GM19239 (cell line): Measurements from ENCODE around the gene SPOP.
"Not testable (repeated sequence)": the region's sequence is repeated elsewhere in the genome, so short reads cannot be mapped to it uniquely, and the experiment has no call there.

Source experiments
- DNase-seq: peaks from one replicate; pipeline ENCODE4 v3.0.0; 2011; ENCODE audit warnings: low spot score; ENCODE audit not compliant: insufficient read length
- FAIRE-seq: peaks from 2 replicates; lab custom pipeline; 2011; peaks lifted over from hg19 to GRCh38; lab: Jason Lieb, UNC

SPOP gene

GRCh38 chr17:49677933-49678847 lies at the start of gene SPOP:
Gene SPOP (minus strand): TSS chr17:49678097. CDS start chr17:49622810, 55,287 bp downstream.
- peak; percentile 82 for DNase-seq
- peak; percentile 97 for FAIRE-seq

GRCh38 chr17:49727380-49727779 lies 49.5 kb upstream of the SPOP start:
- DNase-seq, result no peak
- FAIRE-seq, result no peak

GRCh38 chr17:49725452-49726130 lies 47.7 kb upstream of the SPOP start:
- FAIRE-seq (no peak), DNase-seq (no peak)

GRCh38 chr17:49724552-49724951 lies 46.7 kb upstream of the SPOP start:
- FAIRE-seq, DNase-seq: not testable (repeated sequence)

GRCh38 chr17:49723423-49723822 lies 45.5 kb upstream of the SPOP start:
- FAIRE-seq (no peak), DNase-seq (no peak)

- FAIRE-seq, result no peak
Observed at GRCh38 chr17:49722066-49722465, 44.2 kb upstream of the SPOP start.

GRCh38 chr17:49717371-49717861 lies 39.5 kb upstream of the SPOP start:
- FAIRE-seq, result no peak
- DNase-seq, result no peak

More at GRCh38 chr17:49722066-49722465, 44.2 kb upstream of the SPOP start:
- no peak for DNase-seq

- no peak for FAIRE-seq
- DNase-seq, result no peak
Observed at GRCh38 chr17:49716668-49717364, 38.9 kb upstream of the SPOP start.

GRCh38 chr17:49715717-49716279 lies 37.9 kb upstream of the SPOP start:
- DNase-seq (no peak), FAIRE-seq (no peak)

GRCh38 chr17:49715216-49715615 lies 37.3 kb upstream of the SPOP start:
- FAIRE-seq (no peak), DNase-seq (no peak)

- FAIRE-seq (peak; percentile 40), DNase-seq (no peak)
Observed at GRCh38 chr17:49708515-49709183, 30.8 kb upstream of the SPOP start.

GRCh38 chr17:49707608-49708514 lies 30.0 kb upstream of the SPOP start, which contains the start of gene SLC35B1:
Gene SLC35B1 (minus strand): TSS chr17:49707964. CDS start chr17:49707833, 131 bp downstream.
- peak; percentile 95 for DNase-seq
- FAIRE-seq, result peak; percentile 98

GRCh38 chr17:49707246-49707607 lies 29.3 kb upstream of the SPOP start:
- FAIRE-seq (no peak), DNase-seq (no peak)

GRCh38 chr17:49705254-49705653 lies 27.4 kb upstream of the SPOP start:
- FAIRE-seq (no peak), DNase-seq (no peak)

- DNase-seq (no peak), FAIRE-seq (no peak)
Observed at GRCh38 chr17:49703557-49704277, 25.8 kb upstream of the SPOP start.

- DNase-seq (no peak), FAIRE-seq (no peak)
Observed at GRCh38 chr17:49700960-49701359, 23.1 kb upstream of the SPOP start.

GRCh38 chr17:49699966-49700575 lies 22.2 kb upstream of the SPOP start:
- no peak for DNase-seq
- no peak for FAIRE-seq

GRCh38 chr17:49698005-49698404 lies 20.1 kb upstream of the SPOP start:
- DNase-seq (no peak), FAIRE-seq (no peak)
